Fibroblast of peridontal ligament (primary cell): ENCODE data around the gene FYTTD1.

Experiments used
- DNase-seq: peaks from one replicate; pipeline ENCODE4 v3.0.0-alpha.2; 2010; ENCODE audit errors: extremely low read depth

Gene FYTTD1

DNA sequence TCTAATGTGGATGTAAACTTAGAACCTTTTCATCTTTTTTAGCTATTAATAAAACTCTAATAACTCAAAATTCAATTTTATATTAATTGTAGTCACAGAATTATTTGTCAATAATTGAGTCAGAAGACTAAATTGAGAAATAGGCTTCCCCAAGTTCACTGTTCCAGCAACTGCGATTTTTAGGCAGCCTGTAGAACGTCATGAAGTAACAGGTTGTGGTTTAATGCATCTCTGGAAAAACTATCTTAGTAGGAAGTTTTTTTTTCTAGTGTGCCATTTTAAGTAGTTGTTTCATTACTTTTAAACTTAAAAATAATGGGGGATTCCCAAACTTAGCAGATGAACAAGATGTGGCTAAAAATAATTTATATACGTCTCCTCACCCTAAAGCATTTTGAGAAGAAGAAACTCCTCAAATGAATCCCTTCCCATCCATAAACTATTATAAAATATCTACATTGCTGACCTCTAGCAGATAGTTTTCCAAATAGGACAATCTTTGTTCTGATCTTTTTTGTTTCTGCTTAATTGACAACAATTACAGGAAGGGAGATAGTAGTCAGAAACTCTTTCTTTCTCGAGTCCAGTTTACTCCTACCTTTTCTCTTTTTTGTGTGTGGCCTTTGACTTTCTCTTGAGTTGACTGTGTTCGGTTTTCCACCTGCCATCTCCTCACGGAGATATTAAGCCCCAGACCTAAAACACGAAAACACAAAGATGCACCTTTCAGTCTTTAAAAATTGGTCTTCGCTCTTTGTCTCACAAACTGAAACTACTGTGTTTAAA, 84.4 kb downstream of the FYTTD1 start:
- no peak for DNase-seq

DNA sequence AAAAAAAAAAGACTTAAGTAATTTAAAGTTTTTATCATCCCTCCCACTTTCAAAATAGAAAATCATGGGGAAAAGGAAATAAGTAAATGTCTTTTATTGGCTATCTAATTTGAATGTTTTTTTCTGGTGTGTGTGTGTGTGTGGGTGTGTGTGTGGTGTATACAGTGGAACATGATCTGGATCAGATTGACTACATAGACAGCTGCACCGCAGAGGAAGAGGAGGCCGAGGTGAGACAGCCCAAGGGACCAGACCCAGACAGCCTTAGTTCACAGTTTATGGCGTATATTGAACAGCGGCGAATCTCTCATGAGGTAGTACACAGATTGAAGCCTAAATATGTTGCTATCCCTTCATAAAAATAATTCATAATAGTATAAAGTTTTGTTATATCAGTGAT, 85.8 kb downstream of the FYTTD1 start:
- no peak for DNase-seq

DNA sequence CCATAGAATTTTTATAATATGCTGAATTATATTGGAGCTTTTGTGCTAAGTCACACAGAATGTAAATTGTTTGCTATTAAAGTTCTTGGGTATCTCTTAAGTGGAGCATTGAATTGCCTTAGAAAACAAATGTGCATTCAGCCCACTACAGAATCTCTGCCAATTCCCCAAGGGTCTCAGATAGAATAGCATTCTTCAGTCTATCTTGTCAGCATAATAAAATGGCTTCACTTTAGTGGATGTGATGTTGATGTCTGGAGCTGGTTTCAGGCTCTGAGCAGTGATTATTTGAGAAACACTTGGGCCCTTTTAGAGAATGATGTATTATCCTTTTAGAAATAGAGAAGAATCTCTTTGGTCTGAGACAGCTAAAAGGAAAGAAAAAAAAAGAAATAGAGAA, 86.6 kb downstream of the FYTTD1 start:
- no peak for DNase-seq
